H1 (cell line): ENCODE measurements around the gene MAPK4. TPM values are rescaled to one million over a fixed set of nuclear protein-coding genes. Genes with fewer than 3 reads are reported as not detected.

Experiments used
- ATF3 ChIP-seq: IDR thresholded peaks from 2 replicates; pipeline ENCODE4 v1.6.1; 2011; ENCODE audit warnings: low read depth, mild to moderate bottlenecking, low read length; ENCODE audit not compliant: insufficient read depth
- BRCA1 ChIP-seq: IDR thresholded peaks from 2 replicates; pipeline ENCODE4 v1.6.1; 2012; ENCODE audit warnings: low read depth, low read length, improper control_type of control experiment
- RBBP5 ChIP-seq: IDR thresholded peaks from 2 replicates; pipeline ENCODE4 v1.7.1; 2012; ENCODE audit warnings: low read depth, mild to moderate bottlenecking, inconsistent platforms, low read length, moderate library complexity, borderline replicate concordance
- SIN3A ChIP-seq, 2 experiments: IDR thresholded peaks in 1 of 2; conservative IDR thresholded peaks in 1 of 2; 2 replicates each; pipeline ENCODE4 v1.6.1; 2011 to 2012; ENCODE audit warnings: low read length in 2 of 2, improper control_type of control experiment in 1 of 2, low read depth in 1 of 2, mild to moderate bottlenecking in 1 of 2
- SP2 ChIP-seq: IDR thresholded peaks from 2 replicates; pipeline ENCODE4 v1.6.1; 2012; ENCODE audit warnings: mild to moderate bottlenecking, low read length, inconsistent platforms
- polyA plus RNA-seq, 7 experiments: library from polyadenylated mRNA; depleted of rRNA in 3 of 7; stranded (reverse) in 5 of 7; unstranded in 2 of 7; fragments of >200 nt in 5 of 7; fragments of 200-250 nt in 2 of 7; gene quantifications; 1 replicate in 5 of 7; 2 replicates in 1 of 7; 4 replicates in 1 of 7; pipeline versions ENCODE4 v1.2.1 to v1.2.3, GENCODE V29; 2011 to 2013; ENCODE audit warnings: missing spikeins in 2 of 7, mixed read lengths in 2 of 7
- total RNA-seq: library from RNA; stranded (reverse); fragmentation: NEBNext Ultra II Directional; extraction: Animal tissue kit (Norgen Biotek cat#: 25700); gene quantifications from 2 replicates; pipeline ENCODE4 v1.2.1, GENCODE V29; 2021

MAPK4 gene
- total and polyA plus RNA-seq, 2 of the 8 experiments (the other 6 are each of a cell fraction or from before 2014, with no cell fraction given) = 3.2 to 3.7 TPM

DNA sequence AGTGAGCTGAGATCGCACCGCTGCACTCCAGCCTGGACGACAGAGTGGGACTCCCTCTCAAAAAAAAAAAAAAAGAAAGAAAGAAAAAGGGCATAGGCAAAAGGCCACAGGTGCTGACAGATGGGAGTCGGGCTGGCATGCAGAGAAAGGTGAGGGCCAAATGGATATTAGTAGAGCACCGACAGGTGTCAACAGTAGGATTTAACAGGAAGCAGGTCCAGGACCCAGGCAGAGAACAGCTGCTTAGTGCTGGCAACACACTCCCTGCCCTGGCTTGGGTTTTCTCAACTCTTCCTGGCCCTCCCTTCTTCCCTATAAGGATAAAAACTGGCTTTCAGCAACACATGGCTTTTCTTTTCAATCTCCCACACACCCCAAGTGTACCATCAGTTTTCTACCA, 175.0 kb downstream of the MAPK4 start (continued):
- TF ChIP-seq SIN3A (conservative IDR thresholded peaks at IDR 0.05 in 1 of 2, IDR thresholded peaks at IDR 0.05 in 1 of 2; ENCODE audit: low read depth in 1 of 2, low read length in 2 of 2) = no peak
- TF ChIP-seq BRCA1 = no peak
- TF ChIP-seq ATF3 = no peak
- TF ChIP-seq SP2 = no peak
- TF ChIP-seq RBBP5 = no peak
